Colonic mucosa (tissue), 4 donors: ENCODE results near the gene LAGE3. TPM values are rescaled to one million over a fixed set of nuclear protein-coding genes. Genes with fewer than 3 reads are reported as not detected.

Experiments used
- DNase-seq: peaks from one replicate; pipeline ENCODE4 v3.0.0-alpha.2; 2020
- H3K27ac ChIP-seq: fragments of 200-600 bp; one replicate; pipeline ENCODE4 v1.8.0; 2021
- H3K27me3 ChIP-seq: fragments of 200-600 bp; one replicate; pipeline ENCODE4 v1.8.0; 2021
- H3K36me3 ChIP-seq: fragments of 200-600 bp; one replicate; pipeline ENCODE4 v1.8.0; 2021
- H3K4me1 ChIP-seq: fragments of 200-600 bp; one replicate; pipeline ENCODE4 v1.8.0; 2021; ENCODE audit warnings: mild to moderate bottlenecking
- H3K4me3 ChIP-seq: fragments of 200-600 bp; one replicate; pipeline ENCODE4 v1.8.0; 2021
- H3K9ac ChIP-seq, 2 donors: one replicate each; pipeline ENCODE4 v1.7.0; 2013; ENCODE audit warnings: control low read depth in 2 of 2, low read depth in 2 of 2, low read length in 2 of 2
- H3K9me3 ChIP-seq: fragments of 200-600 bp; one replicate; pipeline ENCODE4 v1.8.0; 2021
- CTCF ChIP-seq: fragments of 200-600 bp; IDR thresholded peaks from one replicate; pipeline ENCODE4 v1.8.0; 2022; ENCODE audit warnings: antibody characterized with exemption, mild to moderate bottlenecking
- intact Hi-C: fragments of 100-400 bp; cut with DNase I; formaldehyde crosslinking; loops from one replicate; pipeline ENCODE4 v1.14.1; 2022
- total RNA-seq, 2 donors: library from RNA; stranded (reverse); fragmentation: NEBNext Ultra II Directional in 1 of 2; extraction: Animal tissue kit (Norgen Biotek cat#: 25700) in 1 of 2; gene quantifications; one replicate each; pipeline ENCODE4 v1.2.1, GENCODE V29; 2021
- donor health status: healthy.
- donor health status: DM: no; HTN: no; CAD: no.
- donor health status: DM: no; HTN: no; CAD: no.

The LAGE3 gene
- total RNA-seq, 2 donors from 2014 or later: 10.0 to 35.3 TPM

DNA sequence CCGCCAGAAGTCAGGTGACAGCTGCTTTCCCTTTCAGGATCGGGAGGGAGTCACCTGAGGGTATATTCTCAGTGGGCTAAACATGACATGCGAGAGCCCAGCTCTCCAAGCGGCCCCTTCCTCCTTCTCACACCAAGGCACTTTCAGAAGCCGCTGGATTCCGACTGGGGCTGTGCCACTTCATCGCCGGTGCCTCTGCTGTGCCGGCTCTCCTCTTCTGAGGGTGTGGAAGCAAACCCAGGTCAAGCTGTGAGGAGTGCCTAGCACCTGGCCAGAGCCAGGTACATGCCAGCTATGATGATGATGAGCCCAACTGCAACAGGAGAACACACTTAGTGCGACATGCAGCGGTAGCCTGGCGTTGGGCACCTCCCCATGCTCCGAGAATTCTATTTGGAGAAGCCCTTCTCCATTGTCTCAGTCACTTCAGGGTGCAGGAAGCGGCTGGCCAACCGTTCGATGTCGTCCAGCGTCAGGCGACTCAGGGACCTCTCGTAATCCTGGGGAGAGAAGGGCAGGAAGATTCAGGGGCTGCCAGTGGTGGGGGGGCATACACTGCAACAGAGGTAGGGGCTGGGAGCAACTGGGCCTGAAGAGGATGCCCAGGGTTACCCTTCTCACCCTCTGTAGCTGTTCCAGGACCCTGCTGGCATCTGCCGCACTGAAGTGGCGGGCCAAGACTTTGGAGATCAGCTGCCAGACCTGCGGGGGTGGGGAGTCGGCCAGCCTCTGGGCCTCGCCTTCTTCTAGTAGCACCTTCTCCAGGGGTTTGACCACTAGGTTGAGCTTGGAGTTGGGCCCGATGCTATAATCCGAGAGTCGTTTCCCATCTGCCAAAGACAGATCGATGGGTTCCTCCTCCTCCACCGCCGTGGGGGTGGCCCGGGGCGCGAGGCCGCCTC is 6.3 kb upstream of the LAGE3 start:
- TF ChIP-seq CTCF: no peak
- intact Hi-C loops: no loop called here
- Histone ChIP-seq H3K9ac (peak overlapping the region; percentile 57 to 79), H3K4me3 (peak overlapping the region; percentile 65), H3K4me1 (no peaks in the 10 kb centered on the region), H3K27me3 (no peaks in the 10 kb centered on the region), H3K9me3 (no peaks in the 10 kb centered on the region), H3K27ac (peak overlapping the region; percentile 65), H3K36me3 (no peaks in the 10 kb centered on the region)
- peak; percentile 16 for DNase-seq

GRCh38 chrX:154484255-154485149 is 5.4 kb upstream of the LAGE3 start:
- no peak overlapping the region for H3K27ac ChIP-seq
- peak; percentile 33 for DNase-seq
- H3K4me3 ChIP-seq: no peak overlapping the region
- H3K27me3 ChIP-seq: no peaks in the 10 kb centered on the region
- intact Hi-C loops: no loop called here
- no peak overlapping the region for H3K9ac ChIP-seq
- H3K4me1 ChIP-seq: no peaks in the 10 kb centered on the region
- no peak for TF ChIP-seq CTCF
- H3K9me3 ChIP-seq: no peaks in the 10 kb centered on the region
- H3K36me3 ChIP-seq: no peaks in the 10 kb centered on the region

DNA sequence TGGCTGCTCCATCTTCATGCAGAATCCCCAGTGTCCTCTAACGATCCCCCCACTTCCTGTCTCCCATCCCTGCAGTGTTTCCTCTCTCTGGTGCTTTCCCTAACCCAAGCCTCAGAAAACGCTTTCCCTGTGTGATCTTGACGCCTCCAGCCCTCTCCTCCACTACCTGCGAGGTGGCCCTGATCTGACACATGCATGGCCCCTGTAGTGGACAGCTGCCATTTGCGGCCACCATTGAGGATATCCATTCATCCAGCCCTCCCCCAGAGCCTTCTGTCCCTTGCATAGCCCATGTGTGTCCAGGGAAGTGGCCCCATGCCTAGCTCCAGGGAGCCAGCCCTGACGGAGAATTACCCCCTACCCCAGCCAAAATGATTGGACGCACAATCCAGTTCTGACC is 4.2 kb upstream of the LAGE3 start:
- intact Hi-C loops: no loop called here
- H3K27ac ChIP-seq: no peak overlapping the region
- no peak overlapping the region for H3K4me3 ChIP-seq
- DNase-seq: no peak
- no peak for TF ChIP-seq CTCF
- no peaks in the 10 kb centered on the region for H3K27me3 ChIP-seq
- no peaks in the 10 kb centered on the region for H3K4me1 ChIP-seq
- H3K9ac ChIP-seq: no peak overlapping the region
- H3K36me3 ChIP-seq: no peaks in the 10 kb centered on the region
- H3K9me3 ChIP-seq: no peaks in the 10 kb centered on the region

GRCh38 chrX:154482786-154483185 is 3.7 kb upstream of the LAGE3 start:
- Histone ChIP-seq H3K27ac (no peak overlapping the region), H3K9me3 (no peaks in the 10 kb centered on the region), H3K27me3 (no peaks in the 10 kb centered on the region), H3K4me3 (no peak overlapping the region), H3K4me1 (no peaks in the 10 kb centered on the region), H3K9ac (no peak overlapping the region), H3K36me3 (no peaks in the 10 kb centered on the region)
- intact Hi-C loops: no loop called here
- TF ChIP-seq CTCF: no peak
- DNase-seq: no peak

- TF ChIP-seq CTCF: no peak
- intact Hi-C loops: no loop called here
- DNase-seq: no peak
Observed at GRCh38 chrX:154481911-154482601, 3.0 kb upstream of the LAGE3 start.

More at GRCh38 chrX:154481911-154482601, 3.0 kb upstream of the LAGE3 start:
- no peaks in the 10 kb centered on the region for H3K27me3 ChIP-seq
- no peak overlapping the region for H3K4me3 ChIP-seq
- no peaks in the 10 kb centered on the region for H3K36me3 ChIP-seq
- H3K4me1 ChIP-seq: no peaks in the 10 kb centered on the region
- H3K9me3 ChIP-seq: no peaks in the 10 kb centered on the region
- no peak overlapping the region for H3K27ac ChIP-seq
- no peak overlapping the region for H3K9ac ChIP-seq
